Smooth muscle cell (in vitro differentiated cells): ENCODE measurements around the gene ZNF845. TPM values are rescaled to one million over a fixed set of nuclear protein-coding genes. Genes with fewer than 3 reads are reported as not detected.
"Not testable (repeated sequence)": the region's sequence is repeated elsewhere in the genome, so short reads cannot be mapped to it uniquely, and the experiment has no call there.

Experiments
- DNase-seq: peaks from one replicate; lab custom pipeline; 2025; ENCODE audit not compliant: unreplicated experiment; lab: John Stamatoyannopoulos, UW
- H2AFZ ChIP-seq: fragments of 200-600 bp; sonication (generic); 2 replicates; pipeline ENCODE4 v1.6.0; 2016; ENCODE audit warnings: antibody characterized with exemption, low read depth, mild to moderate bottlenecking
- H3F3A ChIP-seq: fragments of 200-600 bp; sonication (generic); 2 replicates; pipeline ENCODE4 v1.6.0; 2017; ENCODE audit warnings: antibody characterized with exemption, low read depth
- H3K27ac ChIP-seq: fragments of 200-600 bp; sonication (generic); 2 replicates; pipeline ENCODE4 v1.5.1; 2016; ENCODE audit warnings: low read depth, mild to moderate bottlenecking
- H3K27me3 ChIP-seq: fragments of 200-600 bp; sonication (generic); 2 replicates; pipeline ENCODE4 v1.6.1; 2016; ENCODE audit warnings: low read depth, mild to moderate bottlenecking
- H3K36me3 ChIP-seq: fragments of 200-600 bp; sonication (generic); 2 replicates; pipeline ENCODE4 v1.5.1; 2016; ENCODE audit warnings: low read depth
- H3K4me1 ChIP-seq: fragments of 200-600 bp; sonication (generic); 2 replicates; pipeline ENCODE4 v1.5.1; 2016; ENCODE audit warnings: low read depth
- H3K4me2 ChIP-seq: fragments of 200-600 bp; sonication (generic); 2 replicates; pipeline ENCODE4 v1.6.0; 2016; ENCODE audit warnings: mild to moderate bottlenecking
- H3K4me3 ChIP-seq: fragments of 200-600 bp; sonication (generic); 2 replicates; pipeline ENCODE4 v1.5.1; 2016; ENCODE audit warnings: mild to moderate bottlenecking
- H3K79me2 ChIP-seq: fragments of 200-600 bp; sonication (generic); 2 replicates; pipeline ENCODE4 v1.6.0; 2016; ENCODE audit warnings: low read depth, mild to moderate bottlenecking
- H3K9ac ChIP-seq: fragments of 200-600 bp; sonication (generic); 2 replicates; pipeline ENCODE4 v1.6.0; 2016; ENCODE audit warnings: low read depth
- H3K9me3 ChIP-seq: fragments of 200-600 bp; sonication (generic); replicated peaks from 2 replicates; pipeline ENCODE4 v1.5.1; 2016; ENCODE audit warnings: low read depth
- H4K20me1 ChIP-seq: fragments of 200-600 bp; sonication (generic); 2 replicates; pipeline ENCODE4 v1.6.0; 2016; ENCODE audit warnings: low read depth
- WGBS: methylation state at CpG from one replicate; pipeline ENCODE4 v1.1.7; 2016; ENCODE audit warnings: low lambda C conversion rate; 5-methylcytosine and 5-hydroxymethylcytosine counted together
- polyA plus RNA-seq: library from polyadenylated mRNA; unstranded; fragments of >200 nt; fragmentation: Nextera tagmentation; extraction: Ambion mirVana; gene quantifications from 2 replicates; pipeline ENCODE4 v1.2.1, GENCODE V29; 2016
- total RNA-seq: library from RNA; depleted of rRNA; stranded (reverse); fragments of >200 nt; gene quantifications from 2 replicates; pipeline ENCODE4 v1.2.3, GENCODE V29; 2014
- TF ChIP-seq, protein P1 (sequence below): fragments of 200-600 bp; sonication (generic); IDR thresholded peaks from 2 replicates; pipeline ENCODE4 v1.5.1; 2017; ENCODE audit warnings: borderline replicate concordance, mild to moderate bottlenecking, antibody characterized with exemption; ENCODE audit not compliant: insufficient read depth, poor library complexity, severe bottlenecking

The ZNF845 gene
- total and polyA plus RNA-seq, 2 experiments from 2014 or later, result 3.1 to 9.5 TPM

DNA sequence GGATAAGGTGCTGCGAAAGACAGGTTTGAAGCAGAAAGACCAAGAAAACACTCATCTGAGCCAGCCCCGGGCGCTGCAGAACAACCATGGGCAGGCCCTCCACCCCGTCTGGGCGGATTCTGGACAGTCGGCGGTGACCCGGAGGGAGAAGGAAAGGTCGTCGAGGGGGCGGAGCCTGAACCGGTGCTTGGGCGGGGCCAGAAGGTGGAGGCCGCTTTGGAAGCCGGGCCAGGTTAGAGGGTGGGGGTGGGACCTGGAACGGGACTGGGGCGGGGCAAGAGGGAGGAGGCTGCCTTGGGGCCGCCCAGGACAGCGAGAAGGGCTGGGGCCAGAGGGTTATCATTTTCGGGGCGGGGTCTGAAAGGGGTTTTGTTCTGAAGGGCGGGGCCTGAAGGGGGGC, 56.4 kb downstream of the ZNF845 start:
- H2AFZ ChIP-seq, result no peak overlapping the region
- no peak for DNase-seq
- H3K4me3 ChIP-seq, result no peak overlapping the region
- 79% methylated on average over 20 of the region's 22 CpGs for WGBS
- no peaks in the 10 kb centered on the region for H4K20me1 ChIP-seq
- no peak overlapping the region for H3K4me2 ChIP-seq
- peaks cover 6% of the 10 kb centered on the region for H3F3A ChIP-seq
- no peaks in the 10 kb centered on the region for H3K27me3 ChIP-seq
- TF ChIP-seq, protein P1, sequence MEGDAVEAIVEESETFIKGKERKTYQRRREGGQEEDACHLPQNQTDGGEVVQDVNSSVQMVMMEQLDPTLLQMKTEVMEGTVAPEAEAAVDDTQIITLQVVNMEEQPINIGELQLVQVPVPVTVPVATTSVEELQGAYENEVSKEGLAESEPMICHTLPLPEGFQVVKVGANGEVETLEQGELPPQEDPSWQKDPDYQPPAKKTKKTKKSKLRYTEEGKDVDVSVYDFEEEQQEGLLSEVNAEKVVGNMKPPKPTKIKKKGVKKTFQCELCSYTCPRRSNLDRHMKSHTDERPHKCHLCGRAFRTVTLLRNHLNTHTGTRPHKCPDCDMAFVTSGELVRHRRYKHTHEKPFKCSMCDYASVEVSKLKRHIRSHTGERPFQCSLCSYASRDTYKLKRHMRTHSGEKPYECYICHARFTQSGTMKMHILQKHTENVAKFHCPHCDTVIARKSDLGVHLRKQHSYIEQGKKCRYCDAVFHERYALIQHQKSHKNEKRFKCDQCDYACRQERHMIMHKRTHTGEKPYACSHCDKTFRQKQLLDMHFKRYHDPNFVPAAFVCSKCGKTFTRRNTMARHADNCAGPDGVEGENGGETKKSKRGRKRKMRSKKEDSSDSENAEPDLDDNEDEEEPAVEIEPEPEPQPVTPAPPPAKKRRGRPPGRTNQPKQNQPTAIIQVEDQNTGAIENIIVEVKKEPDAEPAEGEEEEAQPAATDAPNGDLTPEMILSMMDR, result no peak
- H3K79me2 ChIP-seq, result no peaks in the 10 kb centered on the region
- H3K9me3 ChIP-seq, result peaks cover 2% of the 10 kb centered on the region
- H3K9ac ChIP-seq, result no peak overlapping the region
- peaks cover 6% of the 10 kb centered on the region for H3K36me3 ChIP-seq
- H3K27ac ChIP-seq, result no peak overlapping the region
- peaks cover 5% of the 10 kb centered on the region for H3K4me1 ChIP-seq

- Histone ChIP-seq H3K9me3 (no peaks in the 10 kb centered on the region), H3K27ac (peak overlapping the region; percentile 81), H4K20me1 (peaks cover 6% of the 10 kb centered on the region), H3K36me3 (no peaks in the 10 kb centered on the region), H3K27me3 (no peaks in the 10 kb centered on the region), H3K9ac (peak overlapping the region; percentile 25), H3F3A (peaks cover 9% of the 10 kb centered on the region), H3K4me1 (peaks cover 12% of the 10 kb centered on the region), H3K4me2 (peak overlapping the region; percentile 98), H3K4me3 (peak overlapping the region; percentile 100), H3K79me2 (peaks cover 27% of the 10 kb centered on the region), H2AFZ (peak overlapping the region; percentile 24)
- 3% methylated on average over 18 of the region's 18 CpGs for WGBS
- no peak for DNase-seq
- TF ChIP-seq, protein P1, result no peak
Observed at GRCh38 chr19:53394522-53394973, 61.0 kb downstream of the ZNF845 start.

GRCh38 chr19:53394974-53395839, 61.7 kb downstream of the ZNF845 start, which contains the start of gene ZNF765:
TSS of gene ZNF765 (plus strand) at chr19:53395149. CDS start at chr19:53398016, 2,867 bp downstream.
- Histone ChIP-seq H2AFZ (peak within 1 kb of the TSS; percentile 97), H3K9me3 (no peaks in the 10 kb centered on the region), H3K36me3 (no peaks in the 10 kb centered on the region), H3K9ac (peak within 1 kb of the TSS; percentile 91), H3K27ac (peak within 1 kb of the TSS; percentile 81), H3K27me3 (no peaks in the 10 kb centered on the region), H3K4me1 (peaks cover 12% of the 10 kb centered on the region), H3K4me3 (peak within 1 kb of the TSS; percentile 100), H3K79me2 (peaks cover 33% of the 10 kb centered on the region), H4K20me1 (peaks cover 6% of the 10 kb centered on the region), H3K4me2 (peak within 1 kb of the TSS; percentile 98), H3F3A (peaks cover 9% of the 10 kb centered on the region)
- TF ChIP-seq, protein P1, result peak; percentile 33
- peak; percentile 89 for DNase-seq
- 2% methylated on average over 58 of the region's 58 CpGs for WGBS

GRCh38 chr19:53395840-53396524, 62.4 kb downstream of the ZNF845 start:
- WGBS, result 9% methylated on average over 9 of the region's 9 CpGs
- peak overlapping the region; percentile 98 for H3K4me2 ChIP-seq
- H3K79me2 ChIP-seq, result peaks cover 34% of the 10 kb centered on the region
- H3K4me3 ChIP-seq, result peak overlapping the region; percentile 100
- not testable (repeated sequence) for H3F3A ChIP-seq, DNase-seq, H4K20me1 ChIP-seq, H3K9me3 ChIP-seq, H3K36me3 ChIP-seq, H3K27me3 ChIP-seq
- H3K4me1 ChIP-seq, result peaks cover 12% of the 10 kb centered on the region
- H2AFZ ChIP-seq, result peak overlapping the region; percentile 97
- H3K9ac ChIP-seq, result peak overlapping the region; percentile 91
- H3K27ac ChIP-seq, result peak overlapping the region; percentile 81
